Erythroblast (primary cell): Measurements from ENCODE around the gene AGAP1.

Experiments used
- DNase-seq, 2 experiments: peaks; one replicate each; lab custom pipeline; 2025; lab: John Stamatoyannopoulos, UW
- GATA1 ChIP-seq: IDR thresholded peaks from 2 replicates; pipeline ENCODE4 v1.6.1; 2011; ENCODE audit warnings: low read depth, mild to moderate bottlenecking, control low read depth, low read length, moderate library complexity
- POLR2A ChIP-seq: IDR thresholded peaks from 2 replicates; pipeline ENCODE4 v1.6.1; 2011; ENCODE audit warnings: mild to moderate bottlenecking, low read length

AGAP1 gene

DNA sequence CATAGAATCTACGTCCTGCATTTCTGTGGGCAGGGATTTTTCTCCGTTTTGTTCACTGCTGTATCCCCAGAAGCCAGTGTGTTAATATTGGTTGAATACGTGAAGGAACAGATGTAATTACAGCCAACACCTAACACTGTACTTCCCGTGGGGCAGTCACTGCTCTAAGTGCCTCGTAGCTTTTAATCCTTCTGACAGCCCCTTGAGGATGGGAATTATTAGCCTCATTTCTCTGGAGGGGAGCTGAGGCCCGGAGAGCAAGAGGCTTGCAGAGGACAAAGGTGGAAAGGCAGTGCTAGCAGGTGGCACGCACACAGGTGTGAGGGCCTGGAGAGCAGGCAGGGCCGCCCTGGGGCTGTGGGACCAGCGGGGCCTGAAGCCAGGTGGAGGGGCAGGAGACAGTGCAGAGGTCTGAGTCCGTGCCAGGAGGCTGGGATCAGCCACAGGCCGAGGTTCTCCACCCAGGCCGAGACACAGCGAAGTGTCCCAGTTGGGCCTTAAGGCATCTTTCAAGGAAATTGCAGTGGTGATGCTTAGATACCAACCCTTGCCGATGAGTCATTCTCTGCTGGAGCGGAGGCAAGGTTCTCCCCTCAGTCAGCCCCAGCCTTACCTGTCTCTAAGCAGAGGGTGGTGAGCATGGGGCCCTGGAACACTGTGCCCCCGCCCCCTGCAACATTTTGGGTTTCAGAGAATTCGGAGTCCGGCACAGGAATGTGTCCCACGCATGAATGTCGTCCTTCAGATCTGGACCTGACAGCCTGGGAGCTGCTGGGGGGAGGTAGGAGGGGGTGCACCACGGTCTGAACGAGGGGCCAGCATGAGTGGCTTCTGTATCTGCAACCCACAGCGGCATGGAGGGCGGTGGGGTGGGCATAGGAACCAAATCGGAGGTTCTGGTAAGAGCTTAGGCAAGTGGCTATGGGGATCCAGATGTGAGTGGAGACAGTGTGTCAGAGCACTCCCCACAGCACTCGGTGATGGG lies 551.7 kb downstream of the AGAP1 start:
- TF ChIP-seq GATA1 (no peak), POLR2A (no peak)
- DNase-seq: peak in 1 of 2 experiments; percentile 4

DNA sequence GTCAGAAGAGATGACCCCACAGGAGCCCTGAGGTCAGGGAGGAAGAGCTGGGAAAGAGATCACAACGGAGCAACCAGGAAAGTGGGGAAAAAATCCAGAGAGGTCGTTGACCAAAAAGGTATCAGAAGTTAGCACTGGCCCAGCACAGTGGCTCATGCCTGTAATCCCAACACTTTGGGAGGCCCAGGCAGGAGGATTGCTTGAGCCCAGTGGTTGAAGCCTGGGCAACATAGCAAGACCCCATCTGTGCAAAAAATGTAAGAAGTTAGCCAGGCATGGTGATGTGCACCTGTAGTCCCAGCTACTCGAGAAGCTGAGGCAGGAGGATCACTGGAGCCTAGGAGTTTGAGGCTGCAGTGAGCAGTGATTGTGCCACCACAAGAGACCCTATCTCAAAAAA lies 552.9 kb downstream of the AGAP1 start:
- TF ChIP-seq POLR2A: no peak
- no peak for TF ChIP-seq GATA1
- no peak for DNase-seq

- DNase-seq: no peak
- TF ChIP-seq POLR2A: no peak
- TF ChIP-seq GATA1: no peak
Measured at GRCh38 chr2:236047176-236047575, 553.3 kb downstream of the AGAP1 start.

GRCh38 chr2:236047886-236048540 lies 554.2 kb downstream of the AGAP1 start:
- TF ChIP-seq GATA1 (no peak), POLR2A (no peak)
- peak in 1 of 2 experiments; percentile 8 for DNase-seq

GRCh38 chr2:236049981-236050380 lies 556.1 kb downstream of the AGAP1 start:
- no peak for TF ChIP-seq GATA1
- TF ChIP-seq POLR2A: no peak
- no peak for DNase-seq

GRCh38 chr2:236051351-236051750 lies 557.5 kb downstream of the AGAP1 start:
- no peak for DNase-seq
- no peak for TF ChIP-seq POLR2A
- no peak for TF ChIP-seq GATA1

DNA sequence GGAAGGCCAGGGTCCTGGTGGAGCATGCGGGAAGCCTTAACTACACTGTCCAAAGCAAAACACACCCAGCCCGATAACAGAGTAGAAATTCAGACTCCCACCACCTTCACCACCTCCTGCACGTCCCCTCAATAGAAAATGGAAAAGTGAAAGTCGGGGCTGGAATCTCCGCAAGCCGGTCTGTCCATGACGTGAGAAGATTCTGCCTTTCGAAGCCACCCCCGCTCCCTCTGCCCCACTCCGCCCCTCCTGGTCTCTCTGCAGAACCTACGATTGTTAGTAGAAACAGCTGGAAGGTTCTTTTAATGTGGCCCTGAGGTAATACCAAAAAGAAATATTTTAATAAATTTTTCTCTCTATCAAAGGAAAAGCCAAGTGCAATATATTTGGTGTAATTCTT lies 558.0 kb downstream of the AGAP1 start:
- TF ChIP-seq GATA1 (no peak), POLR2A (no peak)
- no peak for DNase-seq

DNA sequence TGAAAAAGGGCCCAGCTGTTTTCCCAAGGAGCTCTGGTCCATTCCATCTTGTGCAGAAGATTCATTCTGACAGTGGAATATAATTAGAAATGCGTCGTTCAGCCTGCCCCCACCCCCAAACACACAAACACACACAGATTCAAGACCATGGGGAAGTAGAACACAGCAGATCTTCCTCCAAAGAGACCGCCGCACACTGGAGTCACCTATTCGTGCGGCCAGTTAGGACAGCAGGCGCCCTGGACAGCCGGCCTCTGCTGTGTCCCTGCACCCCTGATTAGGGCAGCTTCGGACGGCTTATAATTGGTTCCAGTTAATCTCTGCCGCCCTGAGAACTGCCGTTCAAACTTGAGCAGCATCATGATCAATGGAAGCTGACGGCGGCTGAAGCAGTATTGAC lies 558.4 kb downstream of the AGAP1 start:
- TF ChIP-seq GATA1 (no peak), POLR2A (no peak)
- DNase-seq: no peak

DNA sequence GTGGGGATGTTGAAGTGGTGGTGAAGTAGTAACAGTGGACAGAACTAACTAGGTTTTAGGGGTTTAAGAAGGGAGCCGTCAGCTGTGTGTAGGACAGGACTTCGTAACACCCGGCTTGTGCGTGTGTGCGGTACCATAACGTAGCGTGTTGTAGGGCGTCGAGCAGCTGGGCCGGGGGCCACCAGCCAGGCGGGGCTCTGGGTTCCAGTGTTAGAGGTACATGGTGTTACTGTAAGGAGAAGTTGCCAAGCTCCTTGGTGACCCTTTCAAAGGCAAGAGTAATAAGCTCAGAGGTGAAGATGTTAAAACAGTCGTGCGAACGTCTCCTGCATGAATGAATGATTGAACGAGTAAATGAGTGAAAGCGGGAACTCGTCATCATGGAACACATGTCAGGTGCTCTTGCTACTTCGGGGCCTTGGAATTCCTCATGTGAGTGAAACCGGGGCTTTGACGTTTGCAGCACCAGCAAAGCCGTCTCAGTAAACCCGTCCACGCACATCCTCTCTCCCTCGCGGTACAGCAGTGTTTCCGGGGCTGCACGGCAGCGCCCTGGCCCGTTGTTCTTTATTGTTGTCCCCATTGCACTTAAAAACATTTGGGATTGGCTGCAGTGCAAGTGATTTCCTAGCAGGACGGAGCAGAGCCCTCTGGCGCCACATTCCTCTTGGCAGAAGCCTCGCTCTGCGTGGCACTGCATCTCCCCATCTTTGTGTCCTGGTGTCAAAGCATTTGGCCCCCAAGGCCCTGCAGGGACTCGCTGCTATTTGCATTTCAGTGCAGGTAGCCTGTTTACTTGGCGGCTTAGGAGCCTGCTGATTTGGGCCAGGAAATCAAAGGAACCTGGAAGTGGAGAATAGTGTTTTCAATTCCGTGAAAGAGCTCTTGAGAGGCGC lies 559.3 kb downstream of the AGAP1 start:
- no peak for DNase-seq
- TF ChIP-seq POLR2A: no peak
- no peak for TF ChIP-seq GATA1

GRCh38 chr2:236054125-236054524 lies 560.3 kb downstream of the AGAP1 start:
- DNase-seq: no peak
- no peak for TF ChIP-seq POLR2A
- no peak for TF ChIP-seq GATA1

- TF ChIP-seq GATA1 (no peak), POLR2A (no peak)
- DNase-seq: no peak
Measured at GRCh38 chr2:236054621-236055305, 560.9 kb downstream of the AGAP1 start.

- TF ChIP-seq GATA1: no peak
- no peak for TF ChIP-seq POLR2A
Measured at GRCh38 chr2:236055471-236055870, 561.6 kb downstream of the AGAP1 start.

GRCh38 chr2:236056141-236056540 lies 562.3 kb downstream of the AGAP1 start:
- TF ChIP-seq GATA1 (no peak), POLR2A (no peak)
- no peak for DNase-seq

More at GRCh38 chr2:236055471-236055870, 561.6 kb downstream of the AGAP1 start:
- DNase-seq: no peak
